IPS-18a (cell line): ENCODE measurements around the gene DENND6B.
"Not testable (repeated sequence)": the region's sequence is repeated elsewhere in the genome, so short reads cannot be mapped to it uniquely, and the experiment has no call there.

Experiments used
- H3K27ac ChIP-seq: one replicate; pipeline ENCODE4 v1.5.1; 2013; ENCODE audit warnings: low read length
- H3K27me3 ChIP-seq: one replicate; pipeline ENCODE4 v1.6.1; 2013; ENCODE audit warnings: mild to moderate bottlenecking, low read length; ENCODE audit not compliant: control insufficient read depth, insufficient read depth
- H3K36me3 ChIP-seq: one replicate; pipeline ENCODE4 v1.6.1; 2013; ENCODE audit warnings: low read depth, low read length; ENCODE audit not compliant: control insufficient read depth
- H3K4me1 ChIP-seq: one replicate; pipeline ENCODE4 v1.6.1; 2013; ENCODE audit warnings: low read depth, low read length; ENCODE audit not compliant: control insufficient read depth
- H3K4me3 ChIP-seq: one replicate; pipeline ENCODE4 v1.5.1; 2013; ENCODE audit warnings: low read length
- H3K9ac ChIP-seq: one replicate; pipeline ENCODE4 v1.6.1; 2013; ENCODE audit warnings: mild to moderate bottlenecking, low read length, moderate library complexity
- H3K9me3 ChIP-seq: one replicate; pipeline ENCODE4 v1.6.1; 2013; ENCODE audit warnings: low read depth, low read length; ENCODE audit not compliant: control insufficient read depth

Gene DENND6B, protein sequence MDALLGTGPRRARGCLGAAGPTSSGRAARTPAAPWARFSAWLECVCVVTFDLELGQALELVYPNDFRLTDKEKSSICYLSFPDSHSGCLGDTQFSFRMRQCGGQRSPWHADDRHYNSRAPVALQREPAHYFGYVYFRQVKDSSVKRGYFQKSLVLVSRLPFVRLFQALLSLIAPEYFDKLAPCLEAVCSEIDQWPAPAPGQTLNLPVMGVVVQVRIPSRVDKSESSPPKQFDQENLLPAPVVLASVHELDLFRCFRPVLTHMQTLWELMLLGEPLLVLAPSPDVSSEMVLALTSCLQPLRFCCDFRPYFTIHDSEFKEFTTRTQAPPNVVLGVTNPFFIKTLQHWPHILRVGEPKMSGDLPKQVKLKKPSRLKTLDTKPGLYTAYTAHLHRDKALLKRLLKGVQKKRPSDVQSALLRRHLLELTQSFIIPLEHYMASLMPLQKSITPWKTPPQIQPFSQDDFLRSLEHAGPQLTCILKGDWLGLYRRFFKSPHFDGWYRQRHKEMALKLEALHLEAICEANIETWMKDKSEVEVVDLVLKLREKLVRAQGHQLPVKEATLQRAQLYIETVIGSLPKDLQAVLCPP

DNA sequence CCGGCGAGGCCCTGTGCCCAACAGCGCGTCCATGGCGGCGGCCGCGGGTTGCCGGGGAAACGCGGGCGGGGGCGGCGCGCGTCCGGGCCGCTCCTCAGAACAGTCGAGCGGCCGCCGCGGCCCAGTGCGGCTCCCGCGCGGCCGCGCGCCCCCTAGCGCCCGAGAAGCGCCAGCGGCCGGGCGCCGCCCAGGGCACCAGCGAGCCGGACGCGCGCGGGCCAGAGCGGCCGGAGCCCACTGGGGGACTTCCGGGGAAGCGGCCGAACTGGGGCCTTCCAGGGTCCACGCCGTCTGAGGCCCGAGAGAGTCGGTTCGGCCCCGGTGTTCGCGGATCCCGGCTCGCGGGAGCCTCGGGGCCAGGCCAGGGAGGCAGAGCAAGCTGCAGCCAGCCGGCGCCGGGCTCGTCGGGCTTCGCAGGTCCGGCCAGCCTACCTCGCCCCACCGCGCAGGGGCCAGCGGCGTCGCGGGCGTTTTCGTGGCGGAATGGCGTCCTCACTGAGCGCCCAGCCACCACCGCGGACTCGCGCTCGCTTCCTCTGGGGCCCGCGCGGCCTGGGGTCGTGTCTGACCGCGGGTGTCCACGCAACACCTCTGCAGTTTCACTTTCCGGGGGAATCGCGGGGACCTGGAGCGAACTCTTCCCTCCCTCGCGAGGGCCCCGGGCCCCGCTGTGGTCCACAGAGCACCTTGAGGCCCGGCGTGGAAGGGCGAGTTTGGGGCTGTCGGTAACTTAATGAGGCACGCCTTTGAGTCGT lies at the start of gene DENND6B:
DENND6B (minus strand) TSS at position 57 of the 755 bp plus-strand sequence; CDS start at position 33, 24 bp downstream.
- H3K27me3 ChIP-seq = peaks cover 20% of the 10 kb centered on the region
- peak within 1 kb of the TSS; percentile 61 for H3K9ac ChIP-seq
- no peaks in the 10 kb centered on the region for H3K9me3 ChIP-seq
- peak within 1 kb of the TSS; percentile 67 for H3K4me3 ChIP-seq
- no peak within 1 kb of the TSS for H3K27ac ChIP-seq
- no peaks in the 10 kb centered on the region for H3K4me1 ChIP-seq
- H3K36me3 ChIP-seq = no peaks in the 10 kb centered on the region

DNA sequence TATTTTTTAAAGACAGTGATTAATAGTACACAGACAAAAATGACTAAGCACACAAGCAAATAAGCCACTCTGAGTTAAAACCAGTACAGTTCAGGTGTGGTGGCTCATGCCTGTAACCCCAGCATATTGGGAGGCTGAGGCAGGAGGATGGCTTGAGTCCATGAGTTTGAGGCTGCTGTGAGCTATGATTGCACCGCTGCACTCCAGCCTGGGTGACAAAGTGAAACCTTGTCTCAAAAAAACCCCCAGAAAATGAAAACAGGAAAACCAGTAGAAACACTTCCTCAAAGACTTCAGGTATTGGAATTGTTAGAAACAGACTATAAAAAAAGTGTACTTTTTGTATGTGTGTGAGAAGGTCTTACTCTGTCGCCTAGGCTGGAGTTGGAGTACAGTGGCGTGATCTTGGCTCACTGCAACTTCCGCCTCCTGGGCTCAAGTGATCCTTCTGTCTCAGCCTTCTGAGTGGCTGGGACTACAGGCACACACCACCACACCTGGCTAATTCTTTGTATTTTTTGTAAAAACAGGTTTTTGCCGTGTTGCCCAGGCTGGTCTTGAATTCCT lies 49.4 kb upstream of the DENND6B start:
- H3K9me3 ChIP-seq = no peaks in the 10 kb centered on the region
- no peaks in the 10 kb centered on the region for H3K4me1 ChIP-seq
- H3K9ac ChIP-seq = no peak overlapping the region
- peaks cover 16% of the 10 kb centered on the region for H3K36me3 ChIP-seq
- H3K27me3 ChIP-seq = no peaks in the 10 kb centered on the region
- H3K4me3 ChIP-seq = no peak overlapping the region
- no peak overlapping the region for H3K27ac ChIP-seq

DNA sequence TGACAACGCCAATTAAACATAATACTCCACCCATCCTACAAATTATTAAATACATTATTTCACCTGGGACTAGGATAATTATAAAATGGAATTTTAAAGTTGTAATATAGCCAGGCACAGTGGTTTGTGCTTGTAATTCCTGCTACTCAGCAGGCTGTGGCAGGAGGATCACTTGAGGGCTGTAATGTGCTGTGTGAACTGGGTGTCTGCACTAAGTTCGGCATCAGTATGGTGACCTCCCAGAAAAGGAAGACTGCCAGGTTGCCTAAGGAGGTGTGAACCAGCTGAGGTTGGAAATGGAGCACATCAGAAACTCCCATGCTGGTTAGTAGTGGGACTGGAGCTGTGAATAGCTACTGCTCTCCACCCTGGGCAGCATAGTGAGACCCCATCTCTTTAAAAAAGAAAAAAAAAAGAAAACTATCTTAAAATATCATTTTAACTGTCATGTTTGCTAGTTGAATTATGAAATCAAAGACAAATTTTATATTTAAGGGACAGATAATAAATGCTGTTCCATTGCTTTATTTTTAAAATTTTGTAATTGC lies 44.4 kb upstream of the DENND6B start:
- no peak overlapping the region for H3K9ac ChIP-seq
- no peaks in the 10 kb centered on the region for H3K4me1 ChIP-seq
- no peaks in the 10 kb centered on the region for H3K9me3 ChIP-seq
- H3K4me3 ChIP-seq = no peak overlapping the region
- no peak overlapping the region for H3K27ac ChIP-seq
- H3K36me3 ChIP-seq = peaks cover 16% of the 10 kb centered on the region
- no peaks in the 10 kb centered on the region for H3K27me3 ChIP-seq

DNA sequence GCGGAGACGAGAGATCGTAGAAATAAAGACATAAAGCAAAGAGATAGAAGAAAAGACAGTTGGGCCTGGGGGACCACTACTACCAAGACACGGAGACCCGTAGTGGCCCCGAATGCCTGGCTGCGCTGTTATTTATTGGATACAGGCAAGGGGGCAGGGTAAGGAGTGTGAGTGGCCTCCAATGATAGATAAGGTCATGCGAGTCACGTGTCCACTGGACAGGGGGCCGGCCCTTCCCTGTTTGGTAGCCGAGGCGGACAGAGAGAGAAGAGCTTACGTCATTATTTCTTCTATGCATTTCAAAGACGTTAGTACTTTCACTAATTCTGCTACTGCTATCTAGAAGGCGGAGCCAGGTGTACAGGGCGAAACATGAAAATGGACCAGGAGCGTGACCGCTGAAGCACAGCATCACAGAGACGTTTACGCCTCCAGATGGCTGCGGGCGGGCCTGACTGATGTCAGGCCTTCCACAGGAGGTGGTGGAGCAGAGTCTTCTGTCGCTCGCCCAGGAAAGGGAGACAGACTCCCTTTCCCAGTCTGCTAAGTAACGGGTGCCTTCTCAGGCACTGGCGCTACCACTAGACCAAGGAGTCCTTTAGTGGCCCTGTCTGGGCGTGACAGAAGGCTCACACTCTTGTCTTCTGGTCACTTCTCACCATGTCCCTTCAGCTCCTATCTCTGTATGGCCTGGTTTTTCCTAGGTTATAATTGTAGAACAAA lies 41.1 kb upstream of the DENND6B start:
- no peak overlapping the region for H3K27ac ChIP-seq
- H3K9ac ChIP-seq = no peak overlapping the region
- no peaks in the 10 kb centered on the region for H3K36me3 ChIP-seq
- no peaks in the 10 kb centered on the region for H3K4me1 ChIP-seq
- H3K9me3 ChIP-seq = no peaks in the 10 kb centered on the region
- no peaks in the 10 kb centered on the region for H3K27me3 ChIP-seq
- H3K4me3 ChIP-seq = no peak overlapping the region

DNA sequence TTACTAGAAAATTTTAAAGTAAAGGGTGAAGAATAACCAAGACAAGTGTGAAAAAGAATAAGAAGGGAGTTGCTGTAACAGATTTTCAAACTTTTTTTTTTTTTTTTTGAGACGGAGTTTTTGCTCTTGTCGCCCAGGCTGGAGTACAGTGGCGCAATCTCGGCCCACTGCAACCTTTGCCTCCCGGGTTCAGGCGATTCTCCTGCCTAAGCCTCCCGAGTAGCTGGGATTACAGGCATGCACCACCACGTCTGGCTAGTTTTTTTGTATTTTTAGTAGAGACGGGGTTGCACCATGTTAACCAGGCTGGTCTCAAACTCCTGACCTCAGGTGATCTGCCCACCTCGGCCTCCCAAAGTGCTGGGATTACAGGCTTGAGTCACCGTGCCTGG lies 37.0 kb upstream of the DENND6B start:
- not testable (repeated sequence) for H3K27ac ChIP-seq, H3K4me3 ChIP-seq, H3K9me3 ChIP-seq, H3K36me3 ChIP-seq, H3K27me3 ChIP-seq, H3K9ac ChIP-seq, H3K4me1 ChIP-seq

DNA sequence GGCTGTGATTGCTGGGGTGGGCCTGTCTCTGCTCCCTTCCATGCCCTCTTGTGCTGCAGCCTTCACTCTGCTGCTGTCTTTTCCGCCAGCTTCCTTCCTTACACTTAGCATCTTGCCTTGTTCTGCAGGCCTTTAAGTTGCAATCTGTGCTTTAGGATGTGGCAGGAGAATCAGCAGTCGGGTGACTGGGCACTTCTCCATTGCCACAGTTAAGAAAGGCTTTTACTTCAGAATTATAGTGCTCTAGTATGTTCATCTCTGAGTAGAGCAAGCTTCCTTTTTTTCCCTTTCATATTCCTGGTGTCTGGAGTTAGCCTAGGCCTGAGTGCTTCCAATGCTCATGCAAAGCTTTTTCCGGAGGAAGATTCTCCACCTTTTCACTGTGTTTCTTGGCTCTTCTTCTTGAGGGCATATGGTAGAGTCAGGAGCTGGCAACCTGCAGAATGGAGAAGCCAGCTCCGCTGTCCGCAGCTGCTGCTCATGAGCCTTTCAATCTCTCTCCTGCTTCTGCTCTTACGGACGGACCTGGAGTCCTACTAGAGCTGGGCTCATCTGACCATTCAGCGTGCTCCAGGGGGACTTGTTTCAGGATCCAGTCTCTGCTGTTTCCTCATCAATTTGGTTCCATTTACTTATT lies 36.5 kb upstream of the DENND6B start:
- H3K27ac ChIP-seq = no peak overlapping the region
- H3K27me3 ChIP-seq = no peaks in the 10 kb centered on the region
- no peak overlapping the region for H3K9ac ChIP-seq
- no peaks in the 10 kb centered on the region for H3K4me1 ChIP-seq
- H3K4me3 ChIP-seq = no peak overlapping the region
- no peaks in the 10 kb centered on the region for H3K36me3 ChIP-seq
- no peaks in the 10 kb centered on the region for H3K9me3 ChIP-seq

DNA sequence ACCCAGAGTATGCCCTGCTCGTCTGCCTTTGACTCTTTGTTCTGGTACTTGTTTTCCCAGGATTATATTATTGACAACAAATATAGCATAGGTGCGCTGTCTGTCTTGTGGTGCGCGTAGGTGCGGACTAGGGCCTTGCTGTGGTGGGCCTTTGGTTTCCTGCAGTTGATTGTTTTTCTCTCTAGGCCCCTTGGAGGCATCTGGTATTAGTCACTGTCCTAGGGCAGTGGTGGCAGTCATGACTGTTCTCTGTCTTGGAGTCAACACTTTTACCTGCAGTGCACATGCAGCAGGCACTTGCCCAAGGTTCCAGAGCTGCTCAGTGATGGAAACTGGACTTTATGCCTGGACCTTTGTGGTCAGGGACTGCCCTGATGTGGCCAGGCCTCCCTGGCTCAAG lies 34.9 kb upstream of the DENND6B start:
- no peaks in the 10 kb centered on the region for H3K27me3 ChIP-seq
- no peak overlapping the region for H3K9ac ChIP-seq
- H3K9me3 ChIP-seq = no peaks in the 10 kb centered on the region

DNA sequence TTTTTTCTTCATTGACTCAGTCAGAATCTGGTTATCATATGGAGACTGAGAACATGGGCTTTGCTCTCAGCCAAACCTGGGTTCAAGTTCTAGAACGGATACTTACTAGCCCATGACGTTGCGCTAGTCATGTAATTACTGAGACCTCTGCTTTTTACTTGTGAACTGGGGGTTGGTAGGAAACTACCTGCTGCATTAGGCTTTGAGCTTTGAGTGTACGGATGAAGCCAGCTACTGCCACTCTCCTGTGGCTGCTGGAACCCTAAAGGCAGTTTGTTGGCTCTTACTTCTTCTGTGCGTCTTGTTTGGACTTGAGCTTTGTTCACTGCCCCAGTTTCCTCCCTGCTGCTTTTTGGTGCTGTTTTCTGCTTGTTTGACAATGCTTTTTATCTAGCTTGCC lies 34.4 kb upstream of the DENND6B start:
- Histone ChIP-seq H3K4me1 (no peaks in the 10 kb centered on the region), H3K27ac (no peak overlapping the region), H3K9me3 (no peaks in the 10 kb centered on the region), H3K9ac (no peak overlapping the region), H3K27me3 (no peaks in the 10 kb centered on the region), H3K36me3 (no peaks in the 10 kb centered on the region), H3K4me3 (no peak overlapping the region)

More for the DNA sequence above, 34.9 kb upstream of the DENND6B start:
- Histone ChIP-seq H3K4me3 (no peak overlapping the region), H3K36me3 (no peaks in the 10 kb centered on the region), H3K27ac (no peak overlapping the region), H3K4me1 (no peaks in the 10 kb centered on the region)

DNA sequence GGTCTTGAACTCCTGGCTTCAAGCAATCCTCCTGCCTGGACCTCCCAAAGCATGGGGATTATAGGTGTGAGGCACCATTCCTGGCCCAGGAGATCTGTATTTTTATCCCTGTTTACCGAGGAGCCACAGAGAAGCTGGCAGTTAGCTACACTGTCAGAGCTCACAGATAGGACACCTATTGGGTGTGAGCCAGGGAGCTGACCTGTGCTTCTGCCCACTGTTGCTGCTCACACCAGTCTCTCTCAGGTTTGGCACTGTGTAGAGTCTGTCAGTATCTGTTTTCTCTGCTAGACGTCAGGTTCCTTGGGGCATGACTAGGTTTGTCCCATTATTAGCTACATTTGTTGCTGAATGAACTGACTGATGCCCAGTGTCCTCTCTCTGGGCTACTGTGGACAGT lies 33.8 kb upstream of the DENND6B start:
- no peak overlapping the region for H3K9ac ChIP-seq
- H3K27me3 ChIP-seq = no peaks in the 10 kb centered on the region
- no peaks in the 10 kb centered on the region for H3K4me1 ChIP-seq
- H3K9me3 ChIP-seq = no peaks in the 10 kb centered on the region
- H3K4me3 ChIP-seq = no peak overlapping the region
- no peak overlapping the region for H3K27ac ChIP-seq
- H3K36me3 ChIP-seq = no peaks in the 10 kb centered on the region

DNA sequence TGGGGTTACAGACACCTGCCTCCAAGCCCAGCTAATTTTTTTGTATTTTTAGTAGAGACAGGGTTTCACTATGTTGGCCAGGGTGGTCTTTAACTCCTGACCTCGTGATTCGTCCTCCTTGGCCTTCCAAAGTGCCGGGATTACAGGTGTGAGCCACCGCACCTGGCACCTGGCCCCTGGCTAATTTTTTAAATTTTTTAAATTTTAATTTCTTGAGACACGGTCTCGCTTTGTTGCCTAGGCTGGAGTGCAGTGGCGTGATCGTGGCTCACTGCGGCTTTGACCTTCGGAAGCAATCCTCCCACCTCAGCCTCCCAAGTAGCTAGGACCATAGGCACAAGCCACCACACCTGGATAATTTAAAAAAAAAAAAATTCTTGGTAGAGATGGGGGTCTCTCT lies 30.9 kb upstream of the DENND6B start:
- Histone ChIP-seq H3K36me3 (peaks cover 2% of the 10 kb centered on the region), H3K9me3 (no peaks in the 10 kb centered on the region), H3K4me1 (no peaks in the 10 kb centered on the region), H3K4me3 (no peak overlapping the region), H3K27ac (no peak overlapping the region), H3K9ac (no peak overlapping the region), H3K27me3 (no peaks in the 10 kb centered on the region)
